Ureter (tissue), 1 donor: ENCODE data around the gene ABLIM1. TPM values are rescaled to one million over a fixed set of nuclear protein-coding genes. Genes with fewer than 3 reads are reported as not detected.

Experiments
- DNase-seq: peaks from one replicate; pipeline ENCODE4 v3.0.0-alpha.2; 2020; ENCODE audit warnings: low spot score
- total RNA-seq: library from RNA; stranded (reverse); gene quantifications from one replicate; pipeline ENCODE4 v1.2.4, GENCODE V29; 2023
- donor health status: DM: yes; HTN: yes; CAD: no.

Gene ABLIM1
- total RNA-seq, 1 donor from 2014 or later, result 129 TPM

DNA sequence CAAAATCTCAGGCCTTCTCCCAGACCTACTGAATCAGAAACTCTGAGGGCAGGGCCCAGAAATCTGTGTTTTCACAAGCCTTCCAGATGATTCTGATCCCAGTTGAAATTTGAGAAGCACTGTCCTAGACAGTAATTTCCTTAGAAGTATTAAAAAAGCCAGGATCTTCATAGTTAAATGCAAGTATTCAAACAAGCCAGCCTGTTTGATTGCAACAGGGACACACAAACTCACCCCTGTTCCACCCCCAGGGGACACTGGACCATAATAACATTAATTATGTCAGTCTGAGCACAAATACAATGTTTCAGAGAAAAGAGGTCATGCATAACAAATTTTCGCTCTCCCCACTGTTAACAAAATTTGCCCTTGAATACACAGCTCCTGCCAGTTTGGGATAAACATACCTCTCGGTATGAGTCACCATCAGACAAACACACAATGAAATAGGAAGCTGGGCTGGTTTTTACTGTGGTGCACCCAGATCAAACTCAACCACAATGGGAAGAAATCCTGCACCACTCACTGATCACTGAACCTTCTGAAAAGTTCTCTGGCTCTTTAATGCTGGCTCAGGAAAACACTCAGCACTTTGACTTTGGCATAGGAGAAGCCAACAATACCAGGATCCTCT lies 34.3 kb downstream of the ABLIM1 start:
- DNase-seq, result no peak

- no peak for DNase-seq
Observed at GRCh38 chr10:114623155-114623554, 34.9 kb downstream of the ABLIM1 start.

- no peak for DNase-seq
Observed at GRCh38 chr10:114618722-114619121, 39.4 kb downstream of the ABLIM1 start.

DNA sequence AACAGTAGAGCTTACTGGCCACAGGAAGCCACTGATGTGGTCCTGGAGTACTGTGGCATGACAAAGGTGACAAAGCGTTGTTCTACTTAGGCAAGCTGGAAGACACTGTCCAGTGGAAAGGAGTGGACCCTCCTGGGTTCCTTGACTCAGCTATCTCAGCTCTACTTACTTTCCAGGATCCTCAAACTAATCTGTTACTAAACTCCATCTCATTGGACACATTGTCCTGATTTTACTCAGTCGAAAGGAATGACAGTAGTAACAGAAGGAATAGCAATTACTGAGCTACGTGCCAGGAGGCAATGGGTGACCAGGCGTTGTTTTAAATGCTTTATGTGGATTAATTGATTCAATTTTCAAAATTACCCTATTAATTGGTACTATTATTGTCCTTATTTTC lies 41.6 kb downstream of the ABLIM1 start:
- no peak for DNase-seq

DNA sequence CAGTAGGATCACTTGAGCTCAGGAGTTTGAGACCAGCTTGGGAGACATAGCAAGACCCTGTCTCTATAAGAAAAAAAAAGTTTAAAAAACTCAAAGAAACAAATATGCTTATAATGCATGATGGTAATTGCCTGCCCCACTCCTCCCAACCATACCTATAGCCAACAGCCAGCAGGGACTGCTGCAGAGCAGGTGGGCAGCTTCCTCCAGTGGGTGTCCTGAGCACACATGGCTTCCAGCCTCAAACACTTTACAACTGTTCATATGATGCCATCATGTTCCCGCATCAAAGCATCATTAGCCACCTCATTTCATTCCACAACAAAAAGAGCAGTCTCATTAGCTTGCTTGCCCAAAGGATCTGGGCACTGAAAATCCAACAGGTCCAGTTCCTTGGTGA lies 42.0 kb downstream of the ABLIM1 start:
- DNase-seq, result no peak

DNA sequence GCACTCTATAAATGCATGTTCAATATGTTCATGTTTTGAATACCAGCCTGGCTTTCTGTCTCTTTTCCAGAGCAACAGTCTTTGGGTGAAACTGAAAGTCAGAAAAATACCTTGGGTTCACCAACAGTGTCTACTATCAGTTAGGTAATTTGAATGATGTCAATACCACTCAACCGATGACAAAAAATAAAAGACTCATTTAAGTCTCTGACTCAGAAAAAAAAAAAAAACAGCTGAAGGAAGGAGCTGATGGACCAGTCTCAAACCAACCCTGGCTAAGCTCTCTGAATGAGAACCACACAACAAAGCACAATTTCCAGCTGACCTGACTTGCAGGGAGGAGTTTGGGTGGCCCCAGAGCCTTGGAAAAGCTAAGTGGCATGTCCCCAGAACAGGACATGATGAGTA lies 42.5 kb downstream of the ABLIM1 start:
- DNase-seq, result no peak

DNA sequence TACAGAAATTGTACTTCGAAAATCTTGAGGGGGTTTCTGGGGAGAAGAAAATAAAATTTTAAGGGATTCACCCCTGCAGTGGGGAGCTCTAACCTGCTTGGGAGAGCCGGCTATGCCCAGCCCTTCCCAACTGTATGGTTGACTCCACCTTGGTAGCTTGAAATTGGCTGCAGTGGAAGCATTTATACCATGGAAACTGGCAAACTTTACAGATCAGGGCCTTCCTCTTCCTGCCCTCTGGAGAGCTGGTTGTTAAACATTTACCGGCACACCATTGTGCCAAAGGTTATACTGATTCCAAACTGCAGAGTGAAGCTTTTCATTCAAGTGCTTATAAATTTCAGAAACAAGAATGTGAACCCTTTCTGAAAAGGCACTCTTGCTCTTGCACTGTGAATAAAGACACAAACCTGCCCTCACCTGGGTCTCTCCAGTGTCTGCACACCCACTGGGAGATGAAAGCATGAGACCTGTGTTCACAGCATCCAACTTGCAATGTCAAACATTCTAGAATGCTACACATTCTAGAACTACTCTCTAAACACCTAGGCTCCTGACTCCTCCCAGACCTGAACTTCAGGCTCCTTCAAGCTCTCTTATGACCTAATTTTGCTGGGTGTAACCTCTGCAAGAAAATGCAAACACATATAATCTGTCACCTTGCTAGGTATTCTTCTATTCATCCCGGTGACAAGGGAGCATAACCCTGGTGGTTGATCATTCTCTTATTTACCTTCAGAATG lies 44.7 kb downstream of the ABLIM1 start:
- DNase-seq, result no peak

DNA sequence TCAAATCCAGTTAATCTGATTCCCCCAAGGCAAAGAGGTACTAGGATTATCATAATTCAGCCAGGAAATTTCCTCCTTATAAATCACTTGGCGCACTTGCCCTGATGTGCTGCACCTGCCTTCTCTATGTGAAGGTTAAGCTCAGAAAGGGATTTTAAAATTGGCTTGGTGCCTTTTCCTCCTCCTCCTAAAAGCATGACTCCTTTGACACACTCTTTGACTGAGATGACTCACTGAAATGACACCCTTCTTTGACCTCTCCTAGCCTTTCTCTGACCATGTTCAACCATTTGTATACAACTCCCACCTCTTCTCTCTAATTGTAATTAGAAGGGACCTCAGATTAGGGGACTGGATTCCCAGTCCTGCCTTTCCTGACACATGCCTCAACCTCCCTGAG lies 46.5 kb downstream of the ABLIM1 start:
- DNase-seq, result no peak

GRCh38 chr10:114609518-114610426 lies 48.3 kb downstream of the ABLIM1 start:
- DNase-seq, result no peak

DNA sequence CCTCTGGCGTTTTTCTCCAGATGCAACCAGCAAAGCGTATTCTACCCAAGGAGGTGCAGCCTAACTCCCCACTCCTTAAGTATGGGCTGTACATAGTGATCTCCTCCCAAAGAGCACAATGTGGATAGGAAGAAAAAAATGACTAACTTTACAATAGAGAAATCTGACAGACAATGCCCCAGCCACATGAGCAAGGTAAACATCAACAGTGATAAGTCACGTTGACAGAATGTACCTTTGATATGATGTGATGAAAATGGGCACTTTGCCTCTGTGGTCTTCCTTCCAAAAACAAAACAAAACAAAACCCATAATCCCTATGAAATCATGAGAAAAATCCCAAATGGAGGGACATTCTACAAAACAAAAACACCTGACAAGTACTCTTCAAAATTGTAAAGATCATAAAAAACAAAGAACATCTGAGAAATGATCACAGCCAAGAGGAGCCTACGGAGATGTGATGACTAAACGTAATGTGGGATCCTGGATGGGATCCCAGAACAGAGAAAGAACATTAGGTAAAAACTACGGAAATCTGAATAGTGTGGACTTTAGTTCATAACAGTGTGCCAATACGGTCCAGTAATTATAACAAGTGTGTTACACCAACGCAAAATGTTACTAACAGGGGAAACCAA lies 50.6 kb downstream of the ABLIM1 start:
- DNase-seq, result no peak

DNA sequence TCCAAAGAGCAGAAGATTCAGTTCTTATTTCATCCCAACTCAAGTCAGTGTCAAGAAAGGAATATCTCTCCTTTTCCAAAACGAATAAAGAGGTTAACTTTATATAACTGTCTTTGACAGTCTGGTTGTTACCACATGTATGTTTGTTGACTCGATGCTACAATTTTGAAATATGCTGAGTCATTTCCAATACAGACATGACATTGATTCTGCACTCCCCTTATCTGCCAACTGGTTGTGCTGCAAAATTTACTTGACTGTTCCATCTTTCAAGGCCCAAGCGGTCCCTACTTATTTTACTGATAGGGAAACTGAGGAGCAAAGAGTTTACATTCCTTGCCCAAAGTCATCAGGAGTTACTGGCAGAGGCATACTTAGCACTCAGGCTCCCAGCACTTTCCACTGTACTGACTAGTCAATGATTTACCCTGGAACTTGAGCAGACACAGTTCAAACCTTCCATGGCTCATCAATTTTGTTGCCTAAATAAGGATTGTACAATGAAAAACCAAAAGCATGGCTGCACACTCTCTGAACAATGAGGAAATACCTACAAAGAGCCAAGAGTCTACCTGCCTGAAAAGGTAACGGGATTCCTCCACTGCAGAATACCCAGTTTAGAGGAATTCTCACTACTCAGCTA lies 52.8 kb downstream of the ABLIM1 start:
- no peak for DNase-seq

- DNase-seq, result no peak
Observed at GRCh38 chr10:114604357-114605130, 53.5 kb downstream of the ABLIM1 start.

DNA sequence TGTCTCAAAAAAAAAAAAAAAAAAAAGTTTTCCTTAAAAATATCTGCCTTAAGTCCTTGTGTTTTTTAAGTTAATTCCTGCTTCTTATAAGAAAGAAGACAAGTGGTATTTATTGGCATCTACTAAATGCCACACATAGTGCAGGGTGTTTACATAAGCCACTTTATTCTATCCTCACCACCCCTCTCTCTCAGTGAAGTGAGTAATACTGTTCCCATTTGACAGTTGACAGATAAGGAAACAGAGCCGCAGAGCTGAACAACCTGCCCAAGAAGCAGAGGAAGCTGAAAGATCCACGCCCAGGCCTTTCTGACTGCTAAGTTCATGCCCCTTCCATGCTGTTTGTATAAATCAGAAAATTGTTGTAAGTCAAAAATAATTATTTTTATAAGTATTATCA lies 54.1 kb downstream of the ABLIM1 start:
- no peak for DNase-seq

DNA sequence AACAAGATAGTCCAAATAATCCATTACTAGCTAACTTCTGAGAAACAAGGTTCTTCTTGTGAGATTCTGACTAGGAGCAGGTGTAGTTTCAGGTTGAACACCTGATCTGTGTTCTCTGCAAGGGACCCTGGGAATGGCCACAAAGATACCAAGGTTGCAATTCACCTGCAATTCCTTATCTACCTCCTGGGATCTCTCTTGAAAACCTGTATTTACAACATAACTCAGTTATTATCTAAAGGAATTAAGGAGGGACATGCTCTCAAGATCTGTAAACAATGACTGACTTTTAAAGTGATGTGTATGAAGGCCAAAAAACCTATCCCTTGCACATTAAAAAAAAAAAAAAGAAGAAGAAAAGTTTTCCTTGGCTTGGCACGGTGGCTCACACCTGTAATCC lies 54.8 kb downstream of the ABLIM1 start:
- DNase-seq, result no peak

DNA sequence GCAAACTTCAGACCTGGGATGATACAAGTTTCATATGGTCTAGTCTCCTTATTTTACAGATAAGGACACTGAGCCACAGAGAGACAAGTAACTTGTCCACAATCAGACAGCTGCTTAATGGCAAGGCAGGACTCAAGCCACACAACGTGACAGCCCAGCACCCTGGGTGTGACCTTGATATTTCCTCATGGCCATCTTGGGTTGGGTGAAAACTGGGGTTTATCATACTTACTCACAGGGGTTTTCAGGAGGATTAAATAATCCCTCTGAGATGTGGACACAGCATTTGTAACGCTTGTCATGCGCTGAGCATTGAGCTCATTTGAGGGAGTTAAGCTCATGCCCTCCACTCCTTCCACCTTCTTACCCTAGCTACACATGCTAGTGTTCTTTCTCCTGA lies 58.0 kb downstream of the ABLIM1 start:
- DNase-seq, result no peak

DNA sequence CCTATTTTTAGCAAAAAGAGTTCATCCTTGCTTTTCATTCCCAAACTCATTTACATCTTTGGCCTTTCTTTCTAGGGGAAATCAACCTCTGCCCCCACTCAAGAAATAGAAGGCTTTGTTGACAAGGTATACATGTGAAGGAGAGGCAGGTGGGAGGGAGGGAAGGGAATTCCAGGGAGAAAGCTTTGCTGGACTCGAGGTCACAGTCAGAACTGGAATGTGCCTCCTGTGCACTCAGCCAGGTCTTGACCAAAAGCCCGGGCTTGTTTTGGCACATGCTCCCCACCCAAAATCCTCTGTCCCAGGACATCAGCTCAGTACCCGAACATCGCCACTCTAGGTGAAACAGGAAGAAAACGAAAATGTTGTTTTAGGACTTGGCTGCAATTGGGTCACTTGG lies 61.3 kb downstream of the ABLIM1 start:
- DNase-seq, result no peak

- no peak for DNase-seq
Observed at GRCh38 chr10:114593816-114594468, 64.1 kb downstream of the ABLIM1 start.

- DNase-seq, result no peak
Observed at GRCh38 chr10:114593240-114593792, 64.8 kb downstream of the ABLIM1 start.

GRCh38 chr10:114590993-114591392 lies 67.1 kb downstream of the ABLIM1 start:
- no peak for DNase-seq

DNA sequence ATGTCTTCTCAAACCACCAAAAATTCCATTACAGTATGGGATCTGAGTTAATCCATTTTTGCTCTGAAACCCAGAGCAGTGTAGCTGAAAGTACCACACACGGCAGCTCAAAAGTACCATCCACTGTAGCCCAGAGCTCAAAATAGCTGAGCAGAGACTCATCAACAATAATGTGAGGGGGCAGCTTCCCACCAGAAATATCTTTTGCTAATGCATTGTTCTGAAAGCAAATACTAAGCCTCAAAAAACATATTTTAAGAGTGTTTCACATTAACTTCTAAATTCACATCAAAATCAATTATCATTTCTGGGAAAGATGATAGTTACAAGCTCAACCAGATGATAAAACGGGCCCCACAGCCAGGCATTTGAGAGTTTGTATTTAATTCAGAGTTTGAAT lies 73.7 kb downstream of the ABLIM1 start:
- DNase-seq, result no peak
